Nucleus accumbens (tissue), 56 donors: ENCODE results near the gene TUBB1.

Experiments
- DNase-seq, 56 donors: peaks; one replicate each; lab custom pipeline; 2025; lab: John Stamatoyannopoulos, UW

Gene TUBB1

GRCh38 chr20:58988565-58988882, 30.7 kb upstream of the TUBB1 start:
- DNase-seq, result no peak

DNA sequence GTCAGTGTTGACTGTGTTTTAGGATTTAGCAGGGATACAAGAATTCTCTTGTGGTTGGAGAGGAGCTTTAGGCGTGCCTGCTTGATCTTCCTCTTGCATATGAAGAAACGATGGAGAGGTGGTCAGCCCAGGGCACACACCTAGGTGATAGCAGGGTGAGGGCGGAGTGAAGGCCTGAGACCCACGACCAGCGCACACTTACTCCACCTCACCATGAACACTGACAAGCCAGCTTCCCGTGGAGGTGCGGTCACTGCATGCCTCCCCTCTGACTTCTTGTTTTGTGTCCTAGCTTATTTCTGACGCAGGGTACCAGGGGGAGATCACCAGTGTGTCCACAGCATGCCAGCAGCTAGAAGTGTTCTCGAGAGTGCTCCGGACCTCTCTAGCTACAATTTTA, 30.0 kb upstream of the TUBB1 start:
- DNase-seq, result no peak

DNA sequence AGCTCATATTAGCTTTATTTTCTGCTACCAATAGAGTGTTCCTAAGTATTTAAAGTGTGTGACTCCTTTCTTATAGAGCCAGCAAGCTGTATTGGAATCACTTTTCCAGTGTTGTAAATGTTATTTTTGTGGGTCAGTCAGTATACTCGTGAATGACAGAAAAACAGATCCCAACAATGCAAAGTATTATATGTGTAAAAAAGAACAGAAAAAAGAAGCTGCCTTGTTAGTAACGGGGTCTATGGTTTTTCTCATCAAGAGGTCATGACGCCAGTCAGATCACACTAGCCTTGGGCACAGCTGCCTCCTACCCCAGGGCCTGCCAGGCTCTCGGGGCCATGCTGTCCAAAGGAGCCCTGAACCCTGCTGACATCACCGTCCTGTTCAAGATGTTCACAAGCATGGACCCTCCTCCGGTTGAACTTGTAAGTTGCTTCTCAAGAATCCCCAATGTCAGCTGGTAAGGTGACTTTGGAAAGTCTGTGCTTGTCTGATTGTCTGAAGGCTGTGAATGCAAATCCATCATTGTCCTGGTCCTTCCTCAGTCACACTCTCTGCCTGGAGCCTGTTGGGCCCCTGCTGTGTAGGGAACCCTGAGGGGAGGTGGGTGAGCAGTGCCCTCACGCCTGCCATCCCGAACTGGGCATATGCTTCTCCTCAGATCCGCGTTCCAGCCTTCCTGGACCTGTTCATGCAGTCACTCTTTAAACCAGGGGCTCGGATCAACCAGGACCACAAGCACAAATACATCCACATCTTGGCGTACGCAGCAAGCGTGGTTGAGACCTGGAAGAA, 28.4 kb upstream of the TUBB1 start:
- no peak for DNase-seq

GRCh38 chr20:58991715-58992114, 27.5 kb upstream of the TUBB1 start:
- DNase-seq, result no peak

- DNase-seq, result no peak
Observed at GRCh38 chr20:58992911-58993310, 26.3 kb upstream of the TUBB1 start.

GRCh38 chr20:58993332-58994248, 25.6 kb upstream of the TUBB1 start:
- no peak for DNase-seq

- DNase-seq, result no peak
Observed at GRCh38 chr20:58994390-58995159, 24.7 kb upstream of the TUBB1 start.

GRCh38 chr20:58995461-58996225, 23.6 kb upstream of the TUBB1 start:
- no peak for DNase-seq

DNA sequence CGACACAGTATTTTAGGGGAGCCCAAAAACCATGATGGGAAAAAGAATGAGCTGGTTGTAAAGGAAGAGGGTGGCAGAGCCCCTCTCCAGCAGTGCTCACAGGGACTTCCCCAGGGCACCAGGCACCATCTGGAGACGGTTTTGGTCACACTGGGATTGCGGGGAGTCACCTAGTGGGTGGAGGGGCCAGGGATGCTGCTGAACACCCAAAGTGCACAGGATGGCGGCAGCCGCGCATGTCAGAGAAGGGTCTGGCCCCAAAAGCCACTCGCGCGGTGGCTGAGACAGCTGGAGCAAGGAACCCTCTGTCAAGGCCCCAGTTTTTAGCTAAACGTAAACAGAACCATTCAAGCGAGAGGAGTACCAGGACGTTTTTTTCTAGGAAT, 23.0 kb upstream of the TUBB1 start:
- no peak for DNase-seq

- no peak for DNase-seq
Observed at GRCh38 chr20:58997141-58997770, 22.0 kb upstream of the TUBB1 start.

GRCh38 chr20:58998656-58999055, 20.6 kb upstream of the TUBB1 start:
- no peak for DNase-seq

GRCh38 chr20:59000326-59000725, 18.9 kb upstream of the TUBB1 start:
- no peak for DNase-seq

DNA sequence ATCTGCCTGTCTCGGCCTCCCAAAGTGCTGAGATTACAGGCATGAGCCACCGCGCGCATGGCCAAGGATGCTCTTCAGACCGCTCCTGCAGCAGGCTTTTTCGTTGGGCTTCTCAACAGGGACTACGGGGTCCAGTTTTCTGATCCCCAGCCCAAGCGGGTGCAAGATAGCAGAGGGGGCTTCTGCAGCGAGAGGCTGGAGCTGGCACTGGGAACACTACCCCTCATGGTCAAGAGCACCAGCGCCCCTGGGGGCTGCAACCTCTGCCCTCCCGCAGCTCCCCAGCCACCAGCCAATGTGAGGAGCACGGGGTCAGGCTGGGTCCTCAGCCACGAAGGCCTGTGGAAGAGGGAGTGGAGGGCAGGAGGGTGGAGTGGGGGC, 18.2 kb upstream of the TUBB1 start:
- DNase-seq, result no peak

DNA sequence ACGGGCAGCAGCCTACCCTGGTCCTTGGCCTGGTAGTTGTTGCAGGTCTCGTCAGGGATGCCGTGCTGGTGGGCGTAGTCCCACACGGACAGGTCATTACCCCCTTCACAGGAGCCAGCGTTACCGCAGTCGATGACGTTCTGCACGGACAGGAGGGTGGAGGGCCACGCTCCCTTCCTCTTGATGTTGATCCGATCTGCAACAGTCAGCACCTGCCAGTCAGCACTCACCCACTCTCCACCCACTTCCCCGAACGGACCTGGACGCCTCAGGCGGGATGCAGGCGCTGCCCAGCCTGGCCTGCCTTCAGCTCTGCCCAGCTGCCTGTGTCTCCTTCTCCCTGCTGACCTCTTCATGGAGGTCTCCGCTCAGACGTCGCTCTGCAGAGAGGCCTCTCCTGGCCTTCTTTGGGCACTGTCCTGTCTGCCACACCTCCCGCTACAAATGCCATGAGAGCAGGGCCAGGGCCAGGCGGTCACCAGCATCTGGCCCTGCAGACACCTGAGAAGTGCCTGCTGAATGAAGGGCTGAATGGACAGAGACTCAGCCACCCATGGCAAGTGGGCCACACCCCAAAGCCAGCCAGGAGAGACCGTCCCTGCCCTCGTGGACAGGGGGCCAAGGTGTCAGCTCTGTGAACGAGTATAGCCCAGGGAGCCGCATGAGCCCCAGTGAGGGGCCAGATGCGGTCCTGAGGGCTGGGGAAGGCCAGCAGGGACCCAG, 17.6 kb upstream of the TUBB1 start:
- no peak for DNase-seq

- no peak for DNase-seq
Observed at GRCh38 chr20:59002388-59002787, 16.8 kb upstream of the TUBB1 start.

GRCh38 chr20:59002874-59003399, 16.3 kb upstream of the TUBB1 start:
- no peak for DNase-seq

DNA sequence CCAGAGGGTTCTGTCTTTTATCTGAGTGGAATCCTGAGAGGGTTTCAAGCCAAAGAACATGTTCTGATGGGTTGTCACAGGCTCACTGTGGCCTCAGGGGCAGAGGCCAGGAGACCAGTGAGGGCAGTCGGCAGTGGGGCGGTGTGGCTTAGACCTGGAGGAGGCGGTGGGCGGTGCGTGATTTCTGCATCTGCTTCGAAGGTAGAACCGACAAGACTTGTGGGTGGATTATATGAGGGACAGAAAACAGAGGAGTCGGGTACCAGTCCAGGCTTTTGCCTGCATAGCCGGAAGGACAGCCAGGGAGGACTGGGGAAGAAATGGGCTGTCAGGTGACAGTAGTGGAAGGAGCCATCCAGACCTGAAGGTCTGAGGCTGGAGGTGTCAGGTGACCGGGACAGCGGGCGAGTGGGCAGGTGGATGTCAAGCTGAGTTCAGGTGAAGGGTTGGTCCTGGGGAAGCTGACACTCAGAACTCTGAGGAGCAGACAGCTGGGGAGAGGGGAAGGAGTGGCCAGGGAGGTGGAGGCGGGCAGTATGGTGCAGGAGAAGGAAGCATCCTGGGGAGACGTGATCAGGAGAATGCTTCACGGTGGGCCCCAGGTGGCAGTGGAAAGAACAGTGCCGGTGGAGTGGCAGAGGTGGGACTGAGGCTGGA, 15.3 kb upstream of the TUBB1 start:
- no peak for DNase-seq

- DNase-seq, result peak in 3 of 56 donors; percentile 24 to 36 (median 33)
Observed at GRCh38 chr20:59004493-59004762, 14.8 kb upstream of the TUBB1 start.
